Stomach smooth muscle (tissue), 2 donors: ENCODE results near the gene IPCEF1.
"Not testable (repeated sequence)": the region's sequence is repeated elsewhere in the genome, so short reads cannot be mapped to it uniquely, and the experiment has no call there.

Experiments
- H3K27ac ChIP-seq: one replicate; pipeline ENCODE4 v1.7.0; 2013; ENCODE audit warnings: mild to moderate bottlenecking, low read length, inconsistent platforms
- H3K27me3 ChIP-seq, 2 donors: one replicate each; pipeline ENCODE4 v1.7.0; 2013; ENCODE audit warnings: low read length in 2 of 2; ENCODE audit not compliant: insufficient read depth in 2 of 2, control insufficient read depth in 1 of 2
- H3K36me3 ChIP-seq, 2 donors: one replicate each; pipeline ENCODE4 v1.7.0; 2013; ENCODE audit warnings: low read length in 2 of 2; ENCODE audit not compliant: control insufficient read depth in 2 of 2, insufficient read depth in 2 of 2
- H3K4me1 ChIP-seq: one replicate; pipeline ENCODE4 v1.7.0; 2013; ENCODE audit warnings: low read length; ENCODE audit not compliant: control insufficient read depth, insufficient read depth
- H3K4me3 ChIP-seq, 2 donors: one replicate each; pipeline ENCODE4 v1.7.0; 2013; ENCODE audit warnings: low read length in 2 of 2
- H3K9ac ChIP-seq, 2 donors: one replicate each; pipeline ENCODE4 v1.7.0; 2013; ENCODE audit warnings: low read length in 2 of 2, mild to moderate bottlenecking in 1 of 2
- H3K9me3 ChIP-seq, 2 donors: one replicate each; pipeline ENCODE4 v1.7.0; 2013; ENCODE audit warnings: low read length in 2 of 2; ENCODE audit not compliant: control insufficient read depth in 2 of 2
- donor health status: healthy.
- donor health status: Pancreatic carcinoma.

Gene IPCEF1

DNA sequence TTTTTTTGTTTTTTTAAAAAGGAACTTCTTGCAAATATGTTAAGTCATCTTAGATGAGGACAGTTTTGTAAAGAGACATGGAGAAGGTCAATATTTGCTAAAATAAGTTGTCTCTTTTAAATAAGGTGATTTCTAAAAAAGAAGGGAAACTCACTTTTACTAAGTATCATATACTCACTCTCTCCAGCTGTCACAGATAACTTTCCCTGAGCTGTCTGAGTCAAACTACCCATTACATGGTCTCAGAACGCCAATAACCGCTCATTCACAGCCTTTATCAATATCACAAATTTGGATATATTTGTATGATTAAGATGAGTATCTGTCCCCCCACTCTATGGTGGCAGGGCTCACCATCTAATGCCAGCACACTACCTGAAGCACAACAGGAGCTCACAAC lies 47.6 kb downstream of the IPCEF1 start:
- H3K27ac ChIP-seq: no peak overlapping the region
- H3K4me3 ChIP-seq: no peak overlapping the region
- no peaks in the 10 kb centered on the region for H3K27me3 ChIP-seq
- H3K9me3 ChIP-seq: no peaks in the 10 kb centered on the region
- no peaks in the 10 kb centered on the region for H3K36me3 ChIP-seq
- no peaks in the 10 kb centered on the region for H3K4me1 ChIP-seq
- no peak overlapping the region for H3K9ac ChIP-seq

DNA sequence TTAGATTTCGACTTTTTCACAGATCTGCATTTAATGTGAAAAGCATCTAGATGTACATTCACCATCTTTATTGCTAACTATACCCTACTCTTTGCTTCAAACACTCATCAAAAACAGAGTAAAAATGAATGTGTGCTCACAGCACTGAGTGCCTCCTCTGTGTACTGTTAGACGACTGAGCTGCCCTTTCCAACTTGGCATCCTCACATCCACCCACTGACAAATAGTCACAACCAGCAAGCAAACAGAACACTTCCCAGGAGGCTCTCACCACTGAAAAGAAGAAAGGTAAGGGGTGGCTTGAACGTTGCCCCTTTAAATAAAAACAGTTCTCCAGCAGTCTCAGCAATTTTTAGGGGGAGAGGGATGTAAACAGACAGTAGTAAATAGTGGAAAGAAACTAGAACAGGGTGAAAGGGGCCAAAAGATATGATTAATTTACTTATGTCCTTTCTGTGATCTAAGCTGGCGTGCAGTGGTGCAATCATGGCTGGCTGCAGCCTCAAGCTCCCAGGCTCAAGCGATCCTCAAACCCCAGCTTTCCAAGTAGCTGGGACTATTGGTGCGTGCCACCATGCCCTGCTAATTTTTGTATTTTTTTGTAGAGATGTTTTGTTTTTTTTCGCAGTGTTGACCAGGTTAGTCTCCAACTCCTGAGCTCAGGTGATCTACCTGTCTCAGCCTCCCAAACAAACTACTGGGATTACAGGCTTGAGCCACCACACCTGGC lies 48.7 kb downstream of the IPCEF1 start:
- H3K4me3 ChIP-seq: no peak overlapping the region
- no peak overlapping the region for H3K9ac ChIP-seq
- H3K36me3 ChIP-seq: no peaks in the 10 kb centered on the region
- no peak overlapping the region for H3K27ac ChIP-seq
- H3K27me3 ChIP-seq: no peaks in the 10 kb centered on the region
- no peaks in the 10 kb centered on the region for H3K9me3 ChIP-seq
- H3K4me1 ChIP-seq: no peaks in the 10 kb centered on the region

DNA sequence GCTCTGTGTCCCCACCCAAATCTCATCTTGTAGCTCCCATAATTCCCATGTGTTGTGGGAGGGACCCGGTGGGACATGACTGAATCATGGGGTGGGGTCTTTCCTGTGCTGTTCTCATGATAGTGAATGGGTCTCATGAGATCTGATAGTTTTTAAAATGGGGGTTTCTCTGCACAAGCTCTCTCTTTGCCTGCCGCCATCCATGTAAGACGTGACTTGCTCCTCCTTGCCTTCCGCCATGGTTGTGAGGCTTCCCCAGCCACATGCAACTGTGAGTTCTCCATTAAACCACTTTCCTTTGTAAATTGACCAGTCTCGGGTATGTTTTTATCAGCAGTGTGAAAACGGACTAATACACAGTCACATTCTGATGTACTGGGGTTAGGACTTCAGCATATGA lies 49.5 kb downstream of the IPCEF1 start:
- H3K27ac ChIP-seq, H3K4me1 ChIP-seq, H3K9ac ChIP-seq, H3K9me3 ChIP-seq, H3K36me3 ChIP-seq, H3K27me3 ChIP-seq, H3K4me3 ChIP-seq: not testable (repeated sequence)

DNA sequence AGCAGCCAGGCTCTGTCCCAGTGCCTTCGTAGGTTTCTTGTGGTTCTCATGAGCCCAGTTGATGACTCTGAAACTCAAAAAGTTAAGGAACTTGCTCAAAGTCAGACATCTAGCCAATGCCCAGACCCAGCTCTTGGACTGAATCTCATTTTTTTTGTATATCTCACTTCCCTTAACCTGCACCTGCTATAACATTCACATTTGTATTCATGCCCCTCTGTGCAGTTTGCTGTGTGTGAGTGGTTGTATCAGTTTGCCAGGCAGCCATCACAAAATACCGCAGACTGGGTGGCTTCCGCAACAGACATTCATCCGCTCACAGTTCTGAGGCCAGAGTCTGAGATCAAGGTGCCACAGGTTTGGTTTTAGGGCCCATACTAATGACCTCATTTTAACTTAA lies 49.9 kb downstream of the IPCEF1 start:
- H3K9ac ChIP-seq: no peak overlapping the region
- no peak overlapping the region for H3K4me3 ChIP-seq
- no peak overlapping the region for H3K27ac ChIP-seq
- H3K27me3 ChIP-seq: no peaks in the 10 kb centered on the region
- H3K36me3 ChIP-seq: no peaks in the 10 kb centered on the region
- no peaks in the 10 kb centered on the region for H3K9me3 ChIP-seq
- H3K4me1 ChIP-seq: no peaks in the 10 kb centered on the region

DNA sequence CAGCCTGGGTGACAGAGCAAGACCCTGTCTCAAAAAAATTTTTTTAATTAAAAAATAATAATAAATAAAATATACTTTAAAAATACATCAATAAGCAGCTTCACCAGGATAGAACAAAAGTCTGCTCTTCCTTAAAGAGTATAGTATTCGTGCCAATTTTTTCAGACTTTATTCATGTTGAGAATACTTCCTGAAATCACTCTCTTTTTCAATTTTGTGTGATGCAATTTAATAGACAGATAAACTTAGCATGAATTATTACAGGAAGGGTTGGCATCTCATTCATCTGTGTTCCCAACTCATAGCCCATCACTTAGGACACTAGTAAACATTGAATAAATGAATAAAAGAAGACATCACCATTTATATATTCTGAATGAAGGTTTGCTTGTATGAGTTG lies 52.4 kb downstream of the IPCEF1 start:
- no peaks in the 10 kb centered on the region for H3K27me3 ChIP-seq
- no peaks in the 10 kb centered on the region for H3K4me1 ChIP-seq
- H3K9me3 ChIP-seq: no peaks in the 10 kb centered on the region
- no peaks in the 10 kb centered on the region for H3K36me3 ChIP-seq
- no peak overlapping the region for H3K4me3 ChIP-seq
- H3K9ac ChIP-seq: no peak overlapping the region
- no peak overlapping the region for H3K27ac ChIP-seq

DNA sequence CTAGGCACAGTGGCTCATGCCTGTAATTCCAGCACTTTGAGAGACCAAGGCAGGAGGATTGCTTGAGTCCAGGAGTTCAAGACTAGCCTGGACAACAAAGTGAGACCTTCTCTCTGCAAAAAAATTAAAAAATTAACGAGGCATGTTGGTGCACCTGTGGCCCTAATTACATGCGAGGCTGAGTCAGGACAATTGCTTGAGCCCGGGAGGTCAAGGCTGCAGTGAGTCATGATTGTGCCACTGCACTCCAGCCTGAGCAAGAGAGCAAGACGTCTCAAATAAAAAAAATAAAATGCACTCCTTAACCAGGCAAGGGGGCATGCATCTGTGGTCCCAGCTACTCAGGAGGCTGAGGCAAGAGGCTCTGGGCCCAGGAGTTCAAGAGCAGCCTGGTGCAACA lies 53.0 kb downstream of the IPCEF1 start:
- not testable (repeated sequence) for H3K9me3 ChIP-seq, H3K27ac ChIP-seq, H3K27me3 ChIP-seq, H3K4me3 ChIP-seq, H3K36me3 ChIP-seq, H3K4me1 ChIP-seq, H3K9ac ChIP-seq

DNA sequence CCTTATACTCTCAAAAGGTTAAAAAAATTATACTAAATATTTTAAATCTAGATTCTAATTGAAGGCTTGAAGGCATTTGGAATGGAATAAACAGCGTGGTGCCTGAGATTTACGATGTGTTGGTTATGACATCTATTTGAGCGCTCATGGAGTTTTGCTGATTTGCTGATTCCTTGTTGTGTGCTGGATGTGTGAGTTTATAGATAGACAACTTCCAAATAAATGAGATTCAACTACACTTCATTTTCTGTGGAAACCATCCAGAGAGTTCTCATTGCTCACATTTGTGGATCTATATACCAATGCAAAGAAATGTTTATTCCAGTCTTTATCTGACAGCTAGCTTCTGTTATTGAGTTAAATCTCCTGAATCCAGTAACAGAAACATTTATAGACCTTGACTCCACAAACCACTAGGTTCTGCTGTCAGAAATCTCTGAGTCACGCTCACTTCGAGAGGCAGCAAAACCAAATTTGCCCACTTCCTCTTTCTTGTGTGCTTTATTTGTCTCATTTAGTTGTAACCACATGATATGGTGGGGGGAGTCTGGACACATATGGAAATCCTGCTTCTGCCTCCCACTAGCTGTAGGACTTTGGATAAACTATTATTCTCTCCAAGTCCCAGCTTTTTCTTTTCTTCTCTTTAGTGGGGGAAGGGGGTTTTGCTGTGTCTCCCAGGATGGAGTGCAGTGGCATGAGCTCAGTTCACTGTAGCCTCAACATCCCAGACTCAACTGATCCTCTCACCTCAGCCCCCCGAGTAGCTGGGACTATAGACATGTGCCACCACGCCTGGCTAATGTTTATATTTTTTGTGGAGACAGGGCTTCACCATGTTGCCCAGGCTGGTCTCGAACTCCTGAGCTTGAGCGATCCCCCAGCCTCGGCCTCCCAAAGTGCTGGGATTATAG lies 54.5 kb downstream of the IPCEF1 start:
- no peaks in the 10 kb centered on the region for H3K36me3 ChIP-seq
- H3K4me3 ChIP-seq: no peak overlapping the region
- H3K9me3 ChIP-seq: no peaks in the 10 kb centered on the region
- no peaks in the 10 kb centered on the region for H3K27me3 ChIP-seq
- no peaks in the 10 kb centered on the region for H3K4me1 ChIP-seq
- H3K27ac ChIP-seq: no peak overlapping the region
- no peak overlapping the region for H3K9ac ChIP-seq

DNA sequence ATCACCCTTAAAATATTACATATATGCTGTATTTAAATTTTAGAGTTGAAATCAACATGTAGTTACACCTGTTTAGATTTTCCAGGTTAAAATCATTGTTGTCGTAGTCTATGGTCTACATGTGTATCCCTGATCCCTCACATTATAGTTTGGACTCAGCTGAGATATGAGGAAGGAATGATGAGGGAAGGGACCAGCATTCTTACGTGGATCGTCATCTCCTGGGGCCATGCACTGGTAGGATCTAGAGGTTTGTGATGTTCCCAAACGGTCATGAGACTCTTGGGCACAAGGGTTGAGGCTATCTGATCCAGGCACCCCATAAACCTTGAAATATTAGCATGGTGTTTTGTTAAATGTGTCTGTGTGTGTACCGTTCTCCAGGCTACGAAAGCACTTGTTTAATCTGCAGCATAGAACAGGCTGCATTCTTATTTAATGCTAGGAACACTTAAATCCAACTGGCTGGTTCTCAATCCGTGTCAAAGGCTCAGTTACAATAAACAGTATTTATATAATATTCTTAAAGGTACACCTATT lies 55.4 kb downstream of the IPCEF1 start:
- no peaks in the 10 kb centered on the region for H3K4me1 ChIP-seq
- no peak overlapping the region for H3K4me3 ChIP-seq
- no peaks in the 10 kb centered on the region for H3K27me3 ChIP-seq
- H3K27ac ChIP-seq: no peak overlapping the region
- no peaks in the 10 kb centered on the region for H3K36me3 ChIP-seq
- H3K9me3 ChIP-seq: no peaks in the 10 kb centered on the region
- no peak overlapping the region for H3K9ac ChIP-seq

DNA sequence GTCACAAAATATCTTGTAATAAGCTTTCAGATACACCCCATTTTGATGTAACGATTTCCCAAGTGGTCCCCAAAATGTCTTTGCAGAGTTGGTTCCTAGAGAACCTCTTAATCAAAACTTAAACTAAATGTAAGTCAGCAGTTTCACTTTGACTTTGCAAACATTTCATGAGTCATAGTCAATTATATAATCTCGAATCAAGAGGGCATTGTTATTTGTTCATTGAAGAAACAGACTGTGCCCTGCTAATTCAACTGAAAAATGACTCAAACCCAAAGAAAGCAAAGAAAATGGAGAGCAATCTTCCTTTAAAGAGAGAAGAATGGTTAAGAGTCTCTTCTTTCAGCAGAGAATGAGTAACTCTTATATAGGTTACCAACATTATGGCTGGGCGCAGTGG lies 58.3 kb downstream of the IPCEF1 start:
- H3K27me3 ChIP-seq: peaks cover 0 to 2% of the 10 kb centered on the region in 2 donors
- H3K4me3 ChIP-seq: no peak overlapping the region
- H3K36me3 ChIP-seq: no peaks in the 10 kb centered on the region
- H3K27ac ChIP-seq: no peak overlapping the region
- no peak overlapping the region for H3K9ac ChIP-seq
- H3K4me1 ChIP-seq: no peaks in the 10 kb centered on the region
- H3K9me3 ChIP-seq: no peaks in the 10 kb centered on the region

DNA sequence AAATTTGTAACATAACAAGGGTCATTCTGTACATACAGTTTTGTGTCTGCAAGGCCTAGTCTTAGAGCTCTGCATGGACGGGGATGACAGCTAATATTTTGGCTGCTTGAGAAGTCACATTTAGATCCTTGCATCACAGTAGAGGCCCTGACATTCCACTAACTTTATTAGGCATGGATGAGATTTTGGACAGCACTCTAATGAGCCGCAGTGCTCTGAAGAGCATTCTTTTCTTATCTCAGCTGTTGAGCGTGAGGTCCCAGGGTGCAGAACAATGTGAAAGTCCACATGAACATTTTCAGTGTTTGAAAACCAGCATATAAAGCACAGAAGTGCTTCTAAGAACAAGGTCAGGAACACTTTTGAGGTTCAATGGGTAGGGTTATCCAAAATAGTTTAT lies 58.9 kb downstream of the IPCEF1 start:
- no peak overlapping the region for H3K4me3 ChIP-seq
- H3K27me3 ChIP-seq: peaks cover 0 to 2% of the 10 kb centered on the region in 2 donors
- H3K27ac ChIP-seq: no peak overlapping the region
- no peaks in the 10 kb centered on the region for H3K36me3 ChIP-seq
- no peak overlapping the region for H3K9ac ChIP-seq
- no peaks in the 10 kb centered on the region for H3K9me3 ChIP-seq
- no peaks in the 10 kb centered on the region for H3K4me1 ChIP-seq

DNA sequence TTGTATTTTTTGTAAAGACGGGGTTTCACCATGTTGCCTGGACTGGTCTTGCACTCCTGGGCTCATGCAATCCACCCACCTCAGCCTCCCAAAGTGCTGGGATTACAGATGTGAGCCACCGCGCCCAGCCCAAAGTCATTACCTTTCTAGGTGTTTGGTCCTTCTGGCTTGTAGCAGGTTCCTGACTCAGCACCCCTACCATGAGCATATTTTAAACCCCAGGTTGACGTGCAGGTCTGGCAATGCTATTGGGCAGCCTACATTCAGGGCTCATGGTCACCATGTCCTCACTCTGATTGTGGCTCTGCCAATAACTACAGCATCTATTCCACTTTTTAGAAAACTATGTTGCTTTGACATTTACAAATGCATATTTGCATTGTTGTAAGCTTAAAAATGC lies 59.4 kb downstream of the IPCEF1 start:
- no peaks in the 10 kb centered on the region for H3K4me1 ChIP-seq
- no peak overlapping the region for H3K4me3 ChIP-seq
- H3K27ac ChIP-seq: no peak overlapping the region
- H3K9me3 ChIP-seq: no peaks in the 10 kb centered on the region
- no peak overlapping the region for H3K9ac ChIP-seq
- peaks cover 0 to 2% of the 10 kb centered on the region in 2 donors for H3K27me3 ChIP-seq
- no peaks in the 10 kb centered on the region for H3K36me3 ChIP-seq
